Measurements from ENCODE around the gene SETMAR.

- no peak for TF ChIP-seq POLR2AphosphoS5 (IDR thresholded peaks at IDR 0.05; ENCODE audit: borderline replicate concordance, low read depth, low read length)
- no peak for TF ChIP-seq EZH2 (IDR thresholded peaks at IDR 0.05)
- no peak for TF ChIP-seq FOXP2 (optimal IDR thresholded peaks at IDR 0.05; ENCODE audit: control extremely low read depth, extremely low read length, insufficient read depth)
Measured at GRCh38 chr3:4314688-4315087, 11.5 kb downstream of the SETMAR start.

Measured in SK-N-MC (cell line).